Kidney epithelial cell (primary cell): ENCODE data around the gene DEDD2. TPM values are rescaled to one million over a fixed set of nuclear protein-coding genes. Genes with fewer than 3 reads are reported as not detected.

Experiments used
- DNase-seq: peaks from one replicate; pipeline ENCODE4 v3.0.0-alpha.2; 2010; ENCODE audit warnings: low read depth
- H3K27me3 ChIP-seq: 2 replicates; pipeline ENCODE4 v1.6.0; 2011; ENCODE audit warnings: low read length; ENCODE audit not compliant: control insufficient read depth, insufficient read depth
- H3K36me3 ChIP-seq: 2 replicates; pipeline ENCODE4 v1.5.1; 2011; ENCODE audit warnings: low read length; ENCODE audit not compliant: control insufficient read depth, insufficient read depth
- H3K4me3 ChIP-seq: 2 replicates; pipeline ENCODE4 v1.5.1; 2011; ENCODE audit warnings: low read depth, mild to moderate bottlenecking, control low read depth, low read length
- total RNA-seq: library from RNA; depleted of rRNA; stranded (reverse); fragments of >200 nt; gene quantifications from 2 replicates; pipeline ENCODE4 v1.2.3, GENCODE V29; 2015
- TF ChIP-seq, protein P1 (sequence below): IDR thresholded peaks from 2 replicates; pipeline ENCODE4 v1.5.1; 2011; ENCODE audit warnings: mild to moderate bottlenecking, moderate library complexity, low read length, control low read depth, inconsistent platforms; ENCODE audit not compliant: insufficient read depth, poor library complexity, severe bottlenecking

DEDD2 gene
- total RNA-seq, 1 donor from 2014 or later = 47.3 TPM

DNA sequence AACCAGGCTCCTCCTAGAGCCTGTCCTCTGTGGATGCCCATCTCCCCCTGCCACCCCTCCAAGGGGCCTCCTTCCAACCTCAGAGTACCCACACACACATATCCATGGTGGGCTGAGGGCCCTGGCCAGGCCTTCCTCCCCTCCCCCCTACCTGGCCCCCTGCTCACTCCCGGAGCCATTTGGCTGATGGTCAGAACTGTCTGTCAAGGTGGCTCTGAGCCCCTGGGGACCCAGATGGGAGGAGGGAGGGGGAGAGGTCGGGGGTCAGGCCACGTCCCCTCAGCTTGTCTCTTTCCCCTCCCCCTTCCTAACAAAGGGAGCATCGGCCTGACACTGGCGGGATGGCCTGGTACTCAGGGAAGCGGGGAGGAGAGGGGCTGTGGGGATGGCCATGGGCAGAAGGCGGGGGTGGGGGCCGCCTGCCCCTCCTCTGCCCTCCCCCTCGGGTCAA, 66.5 kb downstream of the DEDD2 start:
- Histone ChIP-seq H3K36me3 (no peaks in the 10 kb centered on the region), H3K4me3 (no peak overlapping the region), H3K27me3 (peaks cover 72% of the 10 kb centered on the region)
- DNase-seq = no peak
- TF ChIP-seq, protein P1, sequence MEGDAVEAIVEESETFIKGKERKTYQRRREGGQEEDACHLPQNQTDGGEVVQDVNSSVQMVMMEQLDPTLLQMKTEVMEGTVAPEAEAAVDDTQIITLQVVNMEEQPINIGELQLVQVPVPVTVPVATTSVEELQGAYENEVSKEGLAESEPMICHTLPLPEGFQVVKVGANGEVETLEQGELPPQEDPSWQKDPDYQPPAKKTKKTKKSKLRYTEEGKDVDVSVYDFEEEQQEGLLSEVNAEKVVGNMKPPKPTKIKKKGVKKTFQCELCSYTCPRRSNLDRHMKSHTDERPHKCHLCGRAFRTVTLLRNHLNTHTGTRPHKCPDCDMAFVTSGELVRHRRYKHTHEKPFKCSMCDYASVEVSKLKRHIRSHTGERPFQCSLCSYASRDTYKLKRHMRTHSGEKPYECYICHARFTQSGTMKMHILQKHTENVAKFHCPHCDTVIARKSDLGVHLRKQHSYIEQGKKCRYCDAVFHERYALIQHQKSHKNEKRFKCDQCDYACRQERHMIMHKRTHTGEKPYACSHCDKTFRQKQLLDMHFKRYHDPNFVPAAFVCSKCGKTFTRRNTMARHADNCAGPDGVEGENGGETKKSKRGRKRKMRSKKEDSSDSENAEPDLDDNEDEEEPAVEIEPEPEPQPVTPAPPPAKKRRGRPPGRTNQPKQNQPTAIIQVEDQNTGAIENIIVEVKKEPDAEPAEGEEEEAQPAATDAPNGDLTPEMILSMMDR = no peak

DNA sequence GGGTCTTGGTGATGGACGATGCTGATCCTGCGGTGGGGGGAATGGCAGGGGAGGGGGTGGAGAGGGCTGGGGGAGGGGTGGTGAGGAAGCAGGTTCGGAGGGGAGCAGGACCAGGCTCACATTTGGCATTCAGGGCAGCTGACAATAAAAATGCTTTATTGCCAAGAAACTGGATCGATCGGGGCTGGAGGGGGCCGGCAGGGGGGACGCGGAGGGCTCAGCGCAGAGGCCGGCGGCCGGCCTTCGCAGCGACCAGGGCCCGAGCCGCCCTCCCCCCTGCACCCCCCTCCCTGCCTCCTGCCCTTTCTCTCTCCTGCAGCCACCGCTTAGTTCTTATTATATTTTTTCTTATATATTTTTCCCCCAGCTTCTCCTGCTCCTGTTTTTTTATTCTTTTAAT, 67.1 kb downstream of the DEDD2 start:
- no peak for DNase-seq
- no peaks in the 10 kb centered on the region for H3K36me3 ChIP-seq
- H3K27me3 ChIP-seq = peaks cover 67% of the 10 kb centered on the region
- TF ChIP-seq, protein P1 = no peak
- H3K4me3 ChIP-seq = no peak overlapping the region

DNA sequence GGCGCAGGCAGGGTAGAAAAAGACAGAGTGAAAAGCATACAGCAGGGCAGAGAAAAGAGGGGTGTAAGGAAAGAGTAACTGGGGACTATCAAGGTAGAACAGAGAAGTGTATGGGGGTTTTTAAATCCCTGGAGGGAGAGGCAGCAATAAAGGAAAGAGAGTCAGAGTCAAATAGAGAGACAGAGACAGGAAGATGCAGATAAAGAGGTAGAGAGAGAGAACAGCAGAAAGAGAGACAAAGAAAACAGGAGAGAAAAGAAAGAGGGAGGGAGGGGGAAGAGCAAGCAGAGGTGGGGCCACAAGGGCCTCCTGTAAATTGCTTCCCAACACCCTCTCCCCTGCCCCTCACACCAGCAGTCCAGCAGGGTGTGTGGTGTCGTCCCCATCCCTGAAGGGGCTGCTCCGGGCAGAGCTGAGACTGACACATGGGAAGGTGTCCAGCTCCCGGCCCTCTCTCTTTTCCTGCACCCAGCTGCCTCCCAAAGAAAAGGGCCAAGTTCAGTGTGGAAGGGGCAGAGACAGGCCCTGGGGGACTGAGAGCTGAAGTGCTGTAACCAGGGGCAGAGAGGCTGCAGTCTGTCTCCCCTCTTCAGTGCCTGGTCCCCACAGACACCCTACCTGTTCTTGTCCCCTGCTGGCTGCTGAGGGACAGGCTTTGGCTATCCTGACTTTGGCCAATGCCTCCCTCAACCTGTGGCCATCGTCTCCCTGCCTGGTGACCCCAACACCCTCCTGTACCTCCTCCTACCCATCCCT, 67.9 kb downstream of the DEDD2 start:
- peaks cover 62% of the 10 kb centered on the region for H3K27me3 ChIP-seq
- DNase-seq = no peak
- TF ChIP-seq, protein P1 = no peak
- H3K36me3 ChIP-seq = no peaks in the 10 kb centered on the region
- no peak overlapping the region for H3K4me3 ChIP-seq

Other genes starting within 250 kb of the DEDD2 start
- gene ATP1A3, start 223.4 kb downstream of the DEDD2 start, total RNA-seq = 1.4 TPM in 1 of 2 replicates, not detected in the other
- 14.2 and 20.2 TPM in 2 replicates for gene GRIK5, start 147.5 kb downstream of the DEDD2 start, total RNA-seq
- 17.3 and 27.0 TPM in 2 replicates for gene ZNF574, start 141.5 kb downstream of the DEDD2 start, total RNA-seq
- gene POU2F2, start 85.2 kb downstream of the DEDD2 start, total RNA-seq = 1.4 and 2.3 TPM in 2 replicates
- 6.1 and 7.3 TPM in 2 replicates for gene ZNF526, start 2.6 kb upstream of the DEDD2 start, total RNA-seq
- gene GSK3A, start 24.9 kb upstream of the DEDD2 start, total RNA-seq = 27.3 and 36.1 TPM in 2 replicates
- 31.6 and 48.8 TPM in 2 replicates for gene ERF, start 37.5 kb upstream of the DEDD2 start, total RNA-seq
- 39.4 and 41.7 TPM in 2 replicates for gene CIC, start 51.6 kb upstream of the DEDD2 start, total RNA-seq
- gene PRR19, start 84.5 kb upstream of the DEDD2 start, total RNA-seq = 0.55 and 0.92 TPM in 2 replicates
- gene PAFAH1B3, start 84.9 kb upstream of the DEDD2 start, total RNA-seq = 106 and 113 TPM in 2 replicates
- gene TMEM145, start 95.6 kb upstream of the DEDD2 start, total RNA-seq = 0.54 and 4.9 TPM in 2 replicates
- gene MEGF8, start 108.0 kb upstream of the DEDD2 start, total RNA-seq = 45.0 and 49.2 TPM in 2 replicates
- gene CNFN, start 172.6 kb upstream of the DEDD2 start, total RNA-seq = not detected in 2 replicates
- 3.7 and 7.5 TPM in 2 replicates for gene LIPE, start 209.7 kb upstream of the DEDD2 start, total RNA-seq
- gene CXCL17, start 225.3 kb upstream of the DEDD2 start, total RNA-seq = not detected in 2 replicates